Measurements from ENCODE around the gene CA7.
"Not testable (repeated sequence)": the region's sequence is repeated elsewhere in the genome, so short reads cannot be mapped to it uniquely, and the experiment has no call there.

Gene CA7

GRCh38 chr16:66847533-66848067 lies 3.4 kb downstream of the CA7 start:
- DNase-seq: no peak

- no peak for DNase-seq
Observed at GRCh38 chr16:66848172-66848571, 4.0 kb downstream of the CA7 start.

- no peak for DNase-seq
Observed at GRCh38 chr16:66849021-66849420, 4.8 kb downstream of the CA7 start.

GRCh38 chr16:66849549-66849948 lies 5.3 kb downstream of the CA7 start:
- DNase-seq: no peak

- DNase-seq: no peak
Observed at GRCh38 chr16:66850115-66850815, 6.1 kb downstream of the CA7 start.

- no peak for DNase-seq
Observed at GRCh38 chr16:66851166-66851964, 7.2 kb downstream of the CA7 start.

- no peak for DNase-seq
Observed at GRCh38 chr16:66853261-66854139, 9.3 kb downstream of the CA7 start.

- no peak for DNase-seq
Observed at GRCh38 chr16:66856184-66856730, 12.0 kb downstream of the CA7 start.

- no peak for DNase-seq
Observed at GRCh38 chr16:66856801-66857200, 12.6 kb downstream of the CA7 start.

GRCh38 chr16:66857437-66857836 lies 13.2 kb downstream of the CA7 start:
- DNase-seq: no peak

- DNase-seq: no peak
Observed at GRCh38 chr16:66858740-66859396, 14.7 kb downstream of the CA7 start.

- no peak for DNase-seq
Observed at GRCh38 chr16:66859397-66860068, 15.3 kb downstream of the CA7 start.

GRCh38 chr16:66862023-66862520 lies 17.9 kb downstream of the CA7 start:
- no peak for DNase-seq

- no peak for DNase-seq
Observed at GRCh38 chr16:66863707-66864106, 19.5 kb downstream of the CA7 start.

- no peak for DNase-seq
Observed at GRCh38 chr16:66869424-66869823, 25.2 kb downstream of the CA7 start.

- not testable (repeated sequence) for DNase-seq
Observed at GRCh38 chr16:66871363-66871762, 27.1 kb downstream of the CA7 start.

- DNase-seq: no peak
Observed at GRCh38 chr16:66871840-66872239, 27.6 kb downstream of the CA7 start.

- DNase-seq: no peak
Observed at GRCh38 chr16:66872559-66872942, 28.3 kb downstream of the CA7 start.

- peak; percentile 72 to 85 (median 74) for DNase-seq
Observed at GRCh38 chr16:66872943-66873684, 28.9 kb downstream of the CA7 start.

- DNase-seq: no peak
Observed at GRCh38 chr16:66873685-66874055, 29.5 kb downstream of the CA7 start.
